ENCODE results near the gene UBE2M.

DNA sequence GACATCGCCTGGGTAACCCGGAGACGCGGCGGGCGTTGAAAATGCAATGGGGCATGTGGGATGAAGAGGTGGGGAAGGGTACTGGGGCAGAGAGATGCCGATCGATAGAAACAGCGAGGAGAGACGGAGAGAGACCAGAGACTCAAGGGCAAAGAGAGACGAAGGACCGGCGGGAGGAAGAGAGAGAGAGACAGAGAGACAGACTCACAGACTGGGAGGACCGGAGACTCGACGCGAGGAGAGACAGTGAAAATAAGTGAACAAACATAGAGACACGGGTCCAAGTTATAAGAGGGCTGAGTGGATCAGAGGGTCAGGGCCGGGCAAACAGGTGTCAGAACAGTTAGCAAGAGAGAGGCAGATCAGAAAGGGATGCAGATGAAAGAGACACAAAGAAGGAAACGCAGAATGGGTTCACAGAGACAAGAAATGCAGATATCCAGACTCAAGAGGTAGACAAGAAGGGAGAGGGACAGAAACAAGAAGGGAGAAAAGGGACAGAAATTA is 15.3 kb upstream of the UBE2M start:
- TF ChIP-seq, protein P1, sequence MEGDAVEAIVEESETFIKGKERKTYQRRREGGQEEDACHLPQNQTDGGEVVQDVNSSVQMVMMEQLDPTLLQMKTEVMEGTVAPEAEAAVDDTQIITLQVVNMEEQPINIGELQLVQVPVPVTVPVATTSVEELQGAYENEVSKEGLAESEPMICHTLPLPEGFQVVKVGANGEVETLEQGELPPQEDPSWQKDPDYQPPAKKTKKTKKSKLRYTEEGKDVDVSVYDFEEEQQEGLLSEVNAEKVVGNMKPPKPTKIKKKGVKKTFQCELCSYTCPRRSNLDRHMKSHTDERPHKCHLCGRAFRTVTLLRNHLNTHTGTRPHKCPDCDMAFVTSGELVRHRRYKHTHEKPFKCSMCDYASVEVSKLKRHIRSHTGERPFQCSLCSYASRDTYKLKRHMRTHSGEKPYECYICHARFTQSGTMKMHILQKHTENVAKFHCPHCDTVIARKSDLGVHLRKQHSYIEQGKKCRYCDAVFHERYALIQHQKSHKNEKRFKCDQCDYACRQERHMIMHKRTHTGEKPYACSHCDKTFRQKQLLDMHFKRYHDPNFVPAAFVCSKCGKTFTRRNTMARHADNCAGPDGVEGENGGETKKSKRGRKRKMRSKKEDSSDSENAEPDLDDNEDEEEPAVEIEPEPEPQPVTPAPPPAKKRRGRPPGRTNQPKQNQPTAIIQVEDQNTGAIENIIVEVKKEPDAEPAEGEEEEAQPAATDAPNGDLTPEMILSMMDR (IDR thresholded peaks at IDR 0.05) = no peak
- TF ChIP-seq EP300 (IDR thresholded peaks at IDR 0.05) = no peak
